ENCODE measurements around the gene ABTB2.
"Not testable (repeated sequence)": the region's sequence is repeated elsewhere in the genome, so short reads cannot be mapped to it uniquely, and the experiment has no call there.

ABTB2 gene

GRCh38 chr11:34256150-34256549 is 101.7 kb downstream of the ABTB2 start:
- DNase-seq = no peak

GRCh38 chr11:34255101-34255500 is 102.7 kb downstream of the ABTB2 start:
- no peak for DNase-seq
- intact Hi-C loops (cut with DNase I) = no loop called here

More at GRCh38 chr11:34256150-34256549, 101.7 kb downstream of the ABTB2 start:
- intact Hi-C loops (cut with DNase I) = no loop called here

- intact Hi-C loops (cut with DNase I) = no loop called here
- no peak for DNase-seq
These were observed 103.8 kb downstream of the ABTB2 start for GRCh38 chr11:34254011-34254410.

GRCh38 chr11:34252651-34253050 is 105.2 kb downstream of the ABTB2 start:
- no peak for DNase-seq
- intact Hi-C loops (cut with DNase I) = no loop called here

GRCh38 chr11:34252015-34252414 is 105.8 kb downstream of the ABTB2 start:
- intact Hi-C loops (cut with DNase I) = no loop called here
- DNase-seq = no peak

GRCh38 chr11:34251589-34251980 is 106.2 kb downstream of the ABTB2 start:
- intact Hi-C loops (cut with DNase I) = no loop called here
- DNase-seq = no peak

GRCh38 chr11:34250732-34251588 is 106.8 kb downstream of the ABTB2 start:
- DNase-seq = peak; percentile 43 to 95 (median 78)

GRCh38 chr11:34250211-34250610 is 107.6 kb downstream of the ABTB2 start:
- DNase-seq = no peak
- intact Hi-C loops (cut with DNase I) = no loop called here

More at GRCh38 chr11:34250732-34251588, 106.8 kb downstream of the ABTB2 start:
- intact Hi-C loops (cut with DNase I) = no loop called here

- no peak for DNase-seq
- intact Hi-C loops (cut with DNase I) = no loop called here
These were observed 108.4 kb downstream of the ABTB2 start for GRCh38 chr11:34249439-34249838.

GRCh38 chr11:34246511-34246910 is 111.3 kb downstream of the ABTB2 start:
- intact Hi-C loops (cut with DNase I); DNase-seq: not testable (repeated sequence)

- no peak for DNase-seq
- intact Hi-C loops (cut with DNase I) = no loop called here
These were observed 112.8 kb downstream of the ABTB2 start for GRCh38 chr11:34245041-34245440.

GRCh38 chr11:34243600-34244464 is 114.0 kb downstream of the ABTB2 start:
- intact Hi-C loops (cut with DNase I) = no loop called here
- DNase-seq = no peak

GRCh38 chr11:34242037-34242625 is 115.7 kb downstream of the ABTB2 start:
- intact Hi-C loops (cut with DNase I) = no loop called here
- DNase-seq = no peak

- DNase-seq = no peak
- intact Hi-C loops (cut with DNase I) = no loop called here
These were observed 117.7 kb downstream of the ABTB2 start for GRCh38 chr11:34240150-34240494.

GRCh38 chr11:34239465-34240149 is 118.2 kb downstream of the ABTB2 start:
- intact Hi-C loops (cut with DNase I) = no loop called here
- no peak for DNase-seq

GRCh38 chr11:34238966-34239365 is 118.8 kb downstream of the ABTB2 start:
- no peak for DNase-seq
- intact Hi-C loops (cut with DNase I) = no loop called here

GRCh38 chr11:34238533-34238932 is 119.3 kb downstream of the ABTB2 start:
- DNase-seq = no peak
- intact Hi-C loops (cut with DNase I) = no loop called here

- intact Hi-C loops (cut with DNase I) = no loop called here
These were observed 121.2 kb downstream of the ABTB2 start for GRCh38 chr11:34236572-34236971.

GRCh38 chr11:34235591-34236071 is 122.2 kb downstream of the ABTB2 start:
- no peak for DNase-seq
- intact Hi-C loops (cut with DNase I) = no loop called here

More at GRCh38 chr11:34236572-34236971, 121.2 kb downstream of the ABTB2 start:
- DNase-seq = no peak
